Activated T-helper 1 cell treated with Interleukin-2 at 50 U/mL for 16 hours (primary cell): ENCODE data around the gene DNAJC8.
A peak's percentile ranks its signal among the peaks of the same experiment; 100 is the strongest.

Source experiments
- DNase-seq: peaks from one replicate; pipeline ENCODE4 v3.0.0-alpha.2; 2020; ENCODE audit warnings: low read depth

The DNAJC8 gene

GRCh38 chr1:28249866-28250295, 17.1 kb upstream of the DNAJC8 start:
- no peak for DNase-seq

- no peak for DNase-seq
Observed at GRCh38 chr1:28249013-28249865, 16.4 kb upstream of the DNAJC8 start.

- peak; percentile 68 for DNase-seq
Observed at GRCh38 chr1:28248273-28249012, 15.6 kb upstream of the DNAJC8 start.

GRCh38 chr1:28247612-28248272, 14.9 kb upstream of the DNAJC8 start:
- DNase-seq: no peak

GRCh38 chr1:28246427-28246832, 13.6 kb upstream of the DNAJC8 start:
- DNase-seq: no peak

GRCh38 chr1:28244549-28245251, 11.9 kb upstream of the DNAJC8 start:
- DNase-seq: no peak

GRCh38 chr1:28243685-28244311, 11.0 kb upstream of the DNAJC8 start:
- DNase-seq: no peak

GRCh38 chr1:28241638-28242241, 8.9 kb upstream of the DNAJC8 start:
- no peak for DNase-seq

- no peak for DNase-seq
Observed at GRCh38 chr1:28240024-28240423, 7.2 kb upstream of the DNAJC8 start.

GRCh38 chr1:28239004-28239403, 6.2 kb upstream of the DNAJC8 start:
- no peak for DNase-seq

GRCh38 chr1:28236656-28237322, 4.0 kb upstream of the DNAJC8 start:
- DNase-seq: no peak

- peak; percentile 89 for DNase-seq
Observed at GRCh38 chr1:28235755-28236655, 3.2 kb upstream of the DNAJC8 start, which contains the start of gene ATP5IF1. Gene ATP5IF1, plus strand, starts transcription at chr1:28236124. Its CDS starts 60 bp downstream, at chr1:28236184.

- DNase-seq: no peak
Observed at GRCh38 chr1:28233264-28233606, 406 bp upstream of the DNAJC8 start.

GRCh38 chr1:28229996-28230395, 2.8 kb downstream of the DNAJC8 start:
- no peak for DNase-seq

GRCh38 chr1:28229089-28229488, 3.7 kb downstream of the DNAJC8 start:
- DNase-seq: no peak

- no peak for DNase-seq
Observed at GRCh38 chr1:28213315-28213714, 19.5 kb downstream of the DNAJC8 start.

- DNase-seq: no peak
Observed at GRCh38 chr1:28209700-28210099, 23.1 kb downstream of the DNAJC8 start.

GRCh38 chr1:28208818-28209441, 23.9 kb downstream of the DNAJC8 start:
- DNase-seq: no peak

- no peak for DNase-seq
Observed at GRCh38 chr1:28205243-28205642, 27.6 kb downstream of the DNAJC8 start.
